Mesothelial cell of epicardium (in vitro differentiated cells): ENCODE results near the gene PLA2R1. TPM values are rescaled to one million over a fixed set of nuclear protein-coding genes. Genes with fewer than 3 reads are reported as not detected.

Experiments
- DNase-seq, 2 experiments: peaks; one replicate each; pipeline ENCODE4 v3.0.0; 2021; ENCODE audit warnings: low spot score in 2 of 2; ENCODE audit not compliant: unreplicated experiment in 2 of 2
- H3K27ac Mint-ChIP-seq: 2 replicates; pipeline ENCODE4 v1.8.0; 2021; ENCODE audit warnings: mixed read lengths
- H3K27me3 Mint-ChIP-seq: 2 replicates; pipeline ENCODE4 v1.8.0; 2021; ENCODE audit warnings: low read depth, mixed read lengths
- H3K36me3 Mint-ChIP-seq: 2 replicates; pipeline ENCODE4 v1.8.0; 2021; ENCODE audit warnings: mixed read lengths
- H3K4me1 Mint-ChIP-seq: 2 replicates; pipeline ENCODE4 v1.8.0; 2021; ENCODE audit warnings: mixed read lengths
- H3K4me3 Mint-ChIP-seq: 2 replicates; pipeline ENCODE4 v1.8.0; 2021; ENCODE audit warnings: mild to moderate bottlenecking, moderate library complexity, mixed read lengths
- H3K9me3 Mint-ChIP-seq: 2 replicates; pipeline ENCODE4 v1.8.0; 2021; ENCODE audit warnings: mixed read lengths
- CTCF ChIP-seq: fragments of 200-600 bp; sonication (generic); IDR thresholded peaks from one replicate; pipeline ENCODE4 v1.5.0; 2021; ENCODE audit warnings: antibody characterized with exemption; ENCODE audit not compliant: unreplicated experiment
- total RNA-seq: library from RNA; stranded (reverse); gene quantifications from 3 replicates; pipeline ENCODE4 v1.2.1, GENCODE V29; 2021

Gene PLA2R1
- total RNA-seq, 1 donor from 2014 or later: 14.8 TPM

- no peak overlapping the region for H3K4me3 Mint-ChIP-seq
- no peak for TF ChIP-seq CTCF
- peaks cover 23% of the 10 kb centered on the region for H3K9me3 Mint-ChIP-seq
- no peak for DNase-seq
- H3K27ac Mint-ChIP-seq: no peak overlapping the region
- peaks cover 15% of the 10 kb centered on the region for H3K4me1 Mint-ChIP-seq
- H3K27me3 Mint-ChIP-seq: no peaks in the 10 kb centered on the region
- H3K36me3 Mint-ChIP-seq: peaks cover 2% of the 10 kb centered on the region
Observed at GRCh38 chr2:160075171-160075570, 12.8 kb upstream of the PLA2R1 start.

- H3K27ac Mint-ChIP-seq: no peak overlapping the region
- H3K4me1 Mint-ChIP-seq: peaks cover 15% of the 10 kb centered on the region
- TF ChIP-seq CTCF: no peak
- H3K27me3 Mint-ChIP-seq: no peaks in the 10 kb centered on the region
- H3K4me3 Mint-ChIP-seq: no peak overlapping the region
- H3K36me3 Mint-ChIP-seq: peaks cover 2% of the 10 kb centered on the region
- no peak for DNase-seq
- H3K9me3 Mint-ChIP-seq: peaks cover 18% of the 10 kb centered on the region
Observed at GRCh38 chr2:160073284-160073888, 11.0 kb upstream of the PLA2R1 start.

GRCh38 chr2:160068906-160069305 lies 6.5 kb upstream of the PLA2R1 start:
- Mint-ChIP-seq H3K9me3 (peaks cover 26% of the 10 kb centered on the region), H3K27me3 (no peaks in the 10 kb centered on the region), H3K36me3 (peaks cover 3% of the 10 kb centered on the region), H3K4me3 (no peak overlapping the region), H3K4me1 (peaks cover 1% of the 10 kb centered on the region), H3K27ac (no peak overlapping the region)
- DNase-seq: no peak
- TF ChIP-seq CTCF: no peak

GRCh38 chr2:160064916-160065315 lies 2.5 kb upstream of the PLA2R1 start:
- H3K4me3 Mint-ChIP-seq: no peak overlapping the region
- H3K27me3 Mint-ChIP-seq: no peaks in the 10 kb centered on the region
- no peak overlapping the region for H3K27ac Mint-ChIP-seq
- DNase-seq: no peak
- H3K36me3 Mint-ChIP-seq: peaks cover 3% of the 10 kb centered on the region
- H3K9me3 Mint-ChIP-seq: peaks cover 17% of the 10 kb centered on the region
- TF ChIP-seq CTCF: no peak
- H3K4me1 Mint-ChIP-seq: peaks cover 6% of the 10 kb centered on the region

- H3K4me1 Mint-ChIP-seq: peaks cover 6% of the 10 kb centered on the region
- no peak for TF ChIP-seq CTCF
- no peak overlapping the region for H3K4me3 Mint-ChIP-seq
- H3K27ac Mint-ChIP-seq: no peak overlapping the region
- no peak for DNase-seq
- peaks cover 17% of the 10 kb centered on the region for H3K9me3 Mint-ChIP-seq
- peaks cover 3% of the 10 kb centered on the region for H3K36me3 Mint-ChIP-seq
- H3K27me3 Mint-ChIP-seq: no peaks in the 10 kb centered on the region
Observed at GRCh38 chr2:160063879-160064612, 1.6 kb upstream of the PLA2R1 start.
